WI38 (cell line): ENCODE data around the gene TRMO.

Experiments
- H3K4me3 ChIP-seq: 2 replicates; pipeline ENCODE4 v1.5.1; 2011; ENCODE audit warnings: low read depth, mild to moderate bottlenecking, control low read depth, low read length
- TF ChIP-seq, protein P1 (sequence below): IDR thresholded peaks from 2 replicates; pipeline ENCODE4 v1.5.1; 2012; ENCODE audit warnings: low read depth, mild to moderate bottlenecking, control low read depth, low read length

The TRMO gene

DNA sequence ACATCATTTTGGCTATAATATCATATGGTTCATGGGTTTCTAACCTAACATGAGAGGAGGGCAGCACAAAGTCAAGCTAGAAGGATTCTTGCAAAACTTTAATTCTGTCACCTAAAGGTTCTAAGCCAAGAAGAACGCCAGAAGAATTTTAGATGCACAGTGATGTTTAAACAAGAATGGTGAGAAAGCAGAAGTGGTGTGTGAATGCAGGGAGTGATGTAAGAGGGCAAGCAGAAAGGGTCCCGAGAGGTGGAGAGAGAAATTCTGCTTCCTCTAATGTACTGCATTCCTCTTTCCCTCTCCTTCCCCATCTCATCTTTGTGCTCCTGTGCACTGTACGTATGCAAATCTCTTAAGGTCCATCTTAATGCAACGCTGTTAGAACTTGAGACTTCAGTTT, 2.1 kb upstream of the TRMO start:
- H3K4me3 ChIP-seq: no peak overlapping the region
- TF ChIP-seq, protein P1, sequence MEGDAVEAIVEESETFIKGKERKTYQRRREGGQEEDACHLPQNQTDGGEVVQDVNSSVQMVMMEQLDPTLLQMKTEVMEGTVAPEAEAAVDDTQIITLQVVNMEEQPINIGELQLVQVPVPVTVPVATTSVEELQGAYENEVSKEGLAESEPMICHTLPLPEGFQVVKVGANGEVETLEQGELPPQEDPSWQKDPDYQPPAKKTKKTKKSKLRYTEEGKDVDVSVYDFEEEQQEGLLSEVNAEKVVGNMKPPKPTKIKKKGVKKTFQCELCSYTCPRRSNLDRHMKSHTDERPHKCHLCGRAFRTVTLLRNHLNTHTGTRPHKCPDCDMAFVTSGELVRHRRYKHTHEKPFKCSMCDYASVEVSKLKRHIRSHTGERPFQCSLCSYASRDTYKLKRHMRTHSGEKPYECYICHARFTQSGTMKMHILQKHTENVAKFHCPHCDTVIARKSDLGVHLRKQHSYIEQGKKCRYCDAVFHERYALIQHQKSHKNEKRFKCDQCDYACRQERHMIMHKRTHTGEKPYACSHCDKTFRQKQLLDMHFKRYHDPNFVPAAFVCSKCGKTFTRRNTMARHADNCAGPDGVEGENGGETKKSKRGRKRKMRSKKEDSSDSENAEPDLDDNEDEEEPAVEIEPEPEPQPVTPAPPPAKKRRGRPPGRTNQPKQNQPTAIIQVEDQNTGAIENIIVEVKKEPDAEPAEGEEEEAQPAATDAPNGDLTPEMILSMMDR: no peak

DNA sequence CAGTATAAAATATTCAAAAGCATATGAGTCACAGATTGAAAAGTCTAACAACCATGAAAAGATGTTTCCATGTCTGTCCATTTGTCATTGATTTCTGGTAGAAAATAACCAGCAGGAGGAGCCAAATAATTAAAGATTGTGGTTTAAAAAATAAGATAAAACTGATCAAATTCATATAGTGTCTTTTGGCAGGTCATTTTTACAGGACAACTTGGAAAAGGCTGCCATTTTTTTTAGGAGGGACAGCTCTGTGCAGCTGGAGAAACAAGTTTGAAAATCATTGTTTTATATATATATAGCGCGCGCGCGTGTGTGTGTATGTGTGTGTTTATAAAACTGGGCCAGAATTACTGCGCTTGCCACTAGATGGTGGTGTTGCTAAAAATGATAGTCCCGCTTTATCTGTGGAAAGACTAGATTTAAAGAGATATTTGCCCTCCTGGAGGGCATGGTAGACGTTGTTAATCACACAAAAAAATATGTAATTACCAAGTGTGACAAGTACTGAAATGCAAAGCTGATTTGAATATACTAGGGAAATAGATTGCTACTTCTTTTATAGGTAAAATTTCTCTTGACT, 1.3 kb upstream of the TRMO start:
- TF ChIP-seq, protein P1: peak; percentile 52
- H3K4me3 ChIP-seq: peak overlapping the region; percentile 34

DNA sequence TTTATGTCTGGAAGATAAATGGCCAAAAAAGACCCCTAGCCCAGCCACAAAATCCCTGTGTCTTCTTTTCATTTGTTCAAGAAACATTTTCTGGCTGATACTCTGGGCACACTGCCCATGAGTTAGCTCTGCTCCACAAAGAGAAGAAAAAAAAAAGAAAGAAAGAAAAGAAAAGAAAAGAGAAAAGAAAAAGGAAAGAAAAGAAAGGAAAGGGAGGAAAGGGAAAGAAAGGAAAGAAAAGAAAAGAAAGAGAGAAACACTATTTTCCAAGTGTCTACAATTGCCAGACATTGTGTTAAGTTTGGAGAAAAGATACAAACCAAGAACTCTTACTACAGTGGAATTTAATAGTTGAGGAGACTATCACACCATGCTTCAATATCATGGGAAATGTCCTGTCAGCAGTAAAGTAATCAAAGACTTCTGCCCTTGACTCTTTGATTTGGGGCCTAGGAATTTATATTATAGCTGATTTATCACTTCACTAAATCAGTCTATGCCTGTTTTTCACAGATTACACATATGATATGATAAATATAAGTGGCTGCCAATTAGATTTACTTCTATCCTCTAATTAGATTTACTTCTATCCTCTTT, 3.0 kb downstream of the TRMO start:
- H3K4me3 ChIP-seq: no peak overlapping the region
- TF ChIP-seq, protein P1: no peak

DNA sequence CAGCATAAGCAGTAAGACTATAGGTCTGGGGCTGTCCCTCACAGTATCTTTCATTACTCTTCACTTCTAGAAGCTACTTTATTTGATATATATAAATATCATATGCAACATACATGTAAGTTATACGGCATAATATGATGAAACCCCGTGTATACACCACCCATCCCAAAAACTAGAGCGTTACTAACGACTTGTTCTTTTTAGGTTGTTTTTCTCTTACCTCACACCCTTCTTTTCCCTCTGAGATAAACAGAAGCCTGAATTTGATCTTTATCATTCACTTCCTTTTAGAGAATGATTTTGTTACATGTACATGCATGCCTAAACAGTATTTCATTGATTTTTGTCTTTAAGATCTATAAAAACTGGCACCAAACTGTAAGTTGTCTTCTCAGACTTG, 3.7 kb downstream of the TRMO start:
- H3K4me3 ChIP-seq: no peak overlapping the region
- TF ChIP-seq, protein P1: no peak

DNA sequence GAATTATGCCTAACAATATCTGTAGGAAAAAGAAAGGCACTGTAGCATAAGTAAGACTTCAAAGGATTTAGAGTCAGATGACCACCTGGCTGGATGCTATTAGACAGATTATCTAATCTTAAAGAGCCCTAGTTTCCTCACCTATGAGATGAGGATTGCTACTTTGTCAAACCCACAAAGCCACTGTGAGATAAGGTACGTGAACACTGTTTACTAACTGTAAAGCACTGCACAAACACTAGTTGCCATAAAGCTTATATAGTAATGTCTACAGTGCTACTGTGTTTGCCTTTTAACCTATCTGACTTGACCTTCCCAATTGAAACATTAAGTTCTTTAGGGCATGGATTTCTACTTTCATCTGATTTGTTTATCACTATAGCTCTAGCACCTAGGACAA, 10.3 kb downstream of the TRMO start:
- no peak overlapping the region for H3K4me3 ChIP-seq
- TF ChIP-seq, protein P1: no peak

DNA sequence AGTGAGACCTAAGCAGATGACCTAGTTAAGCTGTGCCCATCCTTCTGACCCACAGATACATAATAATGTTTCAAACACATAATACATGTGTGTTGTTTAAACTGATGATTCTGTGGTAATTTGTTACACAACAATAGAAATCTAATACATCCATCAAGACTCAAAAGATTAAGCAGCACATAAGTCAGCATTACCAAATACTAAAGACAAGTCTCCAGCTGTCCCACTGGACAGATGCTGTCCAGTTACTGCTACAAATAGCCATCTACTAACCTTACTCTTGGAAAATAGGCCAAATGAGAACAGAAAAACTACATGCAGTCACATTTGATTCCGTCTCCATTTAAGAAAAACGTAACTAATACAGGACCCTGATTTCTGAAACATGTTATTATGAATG, 10.8 kb downstream of the TRMO start:
- H3K4me3 ChIP-seq: no peak overlapping the region
- TF ChIP-seq, protein P1: no peak

DNA sequence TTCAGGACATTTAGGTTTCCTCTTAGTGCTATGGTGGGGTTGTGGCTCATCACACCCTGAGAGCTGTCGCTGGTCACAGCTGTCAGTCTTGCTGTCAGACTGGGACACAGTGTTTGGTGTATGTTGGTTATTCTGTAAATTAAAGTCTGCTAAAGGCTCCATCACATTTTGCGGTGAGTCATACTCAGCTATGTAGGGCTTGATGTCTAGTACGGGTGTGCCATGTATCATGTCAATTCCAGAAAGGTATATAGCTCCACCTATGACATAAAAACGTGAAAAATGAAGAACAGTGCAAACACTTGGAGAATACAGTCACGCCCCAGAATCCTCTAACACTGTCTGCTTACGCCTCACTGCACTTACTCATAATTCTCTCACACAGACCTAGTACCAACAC, 11.9 kb downstream of the TRMO start:
- no peak overlapping the region for H3K4me3 ChIP-seq
- TF ChIP-seq, protein P1: no peak
